Fibroblast of mammary gland (primary cell): ENCODE data around the gene ESPN.
A peak's percentile ranks its signal among the peaks of the same experiment; 100 is the strongest.

Experiments used
- DNase-seq: peaks from one replicate; pipeline ENCODE4 v3.0.0-alpha.2; 2010; ENCODE audit warnings: low read depth
- H3K4me3 ChIP-seq: 2 replicates; pipeline ENCODE4 v1.5.1; 2011; ENCODE audit warnings: low read depth, mild to moderate bottlenecking, low read length, moderate library complexity; ENCODE audit not compliant: control insufficient read depth
- TF ChIP-seq, protein P1 (sequence below): conservative IDR thresholded peaks from 2 replicates; pipeline ENCODE4 v1.5.1; 2011; ENCODE audit warnings: low read depth, low read length, inconsistent platforms; ENCODE audit not compliant: control insufficient read depth, insufficient read depth

Gene ESPN

GRCh38 chr1:6495041-6495441 lies 70.5 kb downstream of the ESPN start:
- TF ChIP-seq, protein P1, sequence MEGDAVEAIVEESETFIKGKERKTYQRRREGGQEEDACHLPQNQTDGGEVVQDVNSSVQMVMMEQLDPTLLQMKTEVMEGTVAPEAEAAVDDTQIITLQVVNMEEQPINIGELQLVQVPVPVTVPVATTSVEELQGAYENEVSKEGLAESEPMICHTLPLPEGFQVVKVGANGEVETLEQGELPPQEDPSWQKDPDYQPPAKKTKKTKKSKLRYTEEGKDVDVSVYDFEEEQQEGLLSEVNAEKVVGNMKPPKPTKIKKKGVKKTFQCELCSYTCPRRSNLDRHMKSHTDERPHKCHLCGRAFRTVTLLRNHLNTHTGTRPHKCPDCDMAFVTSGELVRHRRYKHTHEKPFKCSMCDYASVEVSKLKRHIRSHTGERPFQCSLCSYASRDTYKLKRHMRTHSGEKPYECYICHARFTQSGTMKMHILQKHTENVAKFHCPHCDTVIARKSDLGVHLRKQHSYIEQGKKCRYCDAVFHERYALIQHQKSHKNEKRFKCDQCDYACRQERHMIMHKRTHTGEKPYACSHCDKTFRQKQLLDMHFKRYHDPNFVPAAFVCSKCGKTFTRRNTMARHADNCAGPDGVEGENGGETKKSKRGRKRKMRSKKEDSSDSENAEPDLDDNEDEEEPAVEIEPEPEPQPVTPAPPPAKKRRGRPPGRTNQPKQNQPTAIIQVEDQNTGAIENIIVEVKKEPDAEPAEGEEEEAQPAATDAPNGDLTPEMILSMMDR: no peak
- no peak overlapping the region for H3K4me3 ChIP-seq
- no peak for DNase-seq

- TF ChIP-seq, protein P1: no peak
- no peak for DNase-seq
- H3K4me3 ChIP-seq: no peak overlapping the region
These were observed 71.2 kb downstream of the ESPN start for GRCh38 chr1:6495540-6496364.

DNA sequence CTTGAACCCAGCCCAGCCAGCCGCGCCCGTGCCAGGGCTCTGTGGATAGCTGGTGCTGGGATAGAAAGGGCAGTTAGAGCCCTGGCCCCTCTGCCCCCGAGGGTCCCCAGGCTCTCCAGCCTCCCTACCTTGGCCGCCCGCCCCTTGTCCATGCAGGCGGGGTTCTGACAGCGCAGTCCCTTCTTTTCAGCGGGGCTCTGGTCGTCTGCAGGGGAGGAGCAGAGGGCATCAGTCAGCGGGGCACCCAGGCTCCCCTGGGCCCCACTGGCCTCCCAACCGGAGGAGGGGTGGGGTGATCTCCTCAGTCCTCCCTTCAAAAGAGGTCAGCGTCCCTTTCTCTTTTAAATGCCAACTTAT lies 71.8 kb downstream of the ESPN start:
- TF ChIP-seq, protein P1: no peak
- H3K4me3 ChIP-seq: no peak overlapping the region
- DNase-seq: no peak

DNA sequence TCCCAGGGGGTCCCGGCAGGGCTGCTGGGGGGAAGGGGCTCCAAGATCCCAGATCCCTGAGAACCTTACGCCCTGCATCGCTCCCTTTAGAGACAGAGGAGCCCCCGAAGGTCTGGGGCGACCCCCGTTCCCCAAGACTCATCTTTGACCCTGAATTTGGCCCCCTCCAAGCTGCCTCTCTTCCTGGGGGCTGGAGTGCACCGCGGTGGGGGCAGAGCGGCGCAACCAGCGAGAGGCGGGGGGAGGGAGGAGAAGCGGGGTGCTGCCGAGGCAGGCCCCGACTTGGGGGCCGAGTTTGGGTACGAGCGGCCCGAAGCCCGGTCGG lies 72.3 kb downstream of the ESPN start:
- TF ChIP-seq, protein P1: no peak
- DNase-seq: no peak
- peak overlapping the region; percentile 22 for H3K4me3 ChIP-seq

DNA sequence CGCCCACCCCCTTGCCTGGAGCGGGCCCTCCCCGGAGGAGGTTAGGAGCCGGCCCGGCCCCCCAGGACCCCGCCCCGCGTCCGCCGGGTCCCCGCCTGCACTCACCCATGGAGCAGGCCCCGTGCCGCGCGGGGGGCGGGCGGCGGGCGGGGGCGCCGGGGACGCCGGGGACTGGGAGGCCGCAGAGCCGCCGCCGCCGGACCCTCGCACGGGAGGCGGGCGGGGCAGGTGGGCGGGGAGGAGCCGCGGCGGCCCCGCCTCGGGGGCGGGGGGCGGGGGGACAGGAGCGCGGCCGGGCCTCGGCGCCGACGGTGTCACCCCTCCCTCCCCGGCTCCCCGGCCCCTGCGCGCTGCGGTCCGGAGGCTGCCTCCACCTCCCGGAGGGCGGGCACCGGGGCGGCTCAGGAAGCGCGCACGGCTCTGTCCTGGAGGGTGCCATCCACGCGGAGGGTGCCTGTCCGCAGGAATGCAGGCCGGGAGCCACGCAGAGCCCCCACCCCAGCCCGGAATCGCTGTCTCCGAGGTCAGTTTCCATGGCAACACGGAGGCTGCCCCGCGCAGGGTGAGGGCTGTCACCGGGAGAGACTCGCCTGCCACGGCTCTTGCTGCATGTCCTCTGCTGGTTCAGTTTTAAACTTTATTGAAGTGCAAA lies 72.8 kb downstream of the ESPN start:
- H3K4me3 ChIP-seq: peak overlapping the region; percentile 43
- TF ChIP-seq, protein P1: no peak
- DNase-seq: no peak

GRCh38 chr1:6497867-6498575 lies 73.4 kb downstream of the ESPN start:
- DNase-seq: no peak
- no peak overlapping the region for H3K4me3 ChIP-seq
- TF ChIP-seq, protein P1: no peak
